SJSA1 (cell line): ENCODE results near the gene HIP1. TPM values are rescaled to one million over a fixed set of nuclear protein-coding genes. Genes with fewer than 3 reads are reported as not detected.
A peak's percentile ranks its signal among the peaks of the same experiment; 100 is the strongest.
"Not testable (repeated sequence)": the region's sequence is repeated elsewhere in the genome, so short reads cannot be mapped to it uniquely, and the experiment has no call there.

ENCODE experiments used
- DNase-seq, 2 experiments: peaks; one replicate each; pipeline ENCODE4 v3.0.0-alpha.2; 2015 to 2020; ENCODE audit warnings: low spot score in 2 of 2, low read depth in 1 of 2
- H3K27ac ChIP-seq: fragments of 250-450 bp; sonication (Bioruptor Pico); 2 replicates; pipeline ENCODE4 v1.5.1; 2020; ENCODE audit warnings: mild to moderate bottlenecking, moderate library complexity
- H3K27me3 ChIP-seq: fragments of 250-450 bp; sonication (Bioruptor Pico); replicated peaks from 2 replicates; pipeline ENCODE4 v1.5.1; 2020; ENCODE audit warnings: mild to moderate bottlenecking, moderate library complexity
- H3K36me3 ChIP-seq: fragments of 250-450 bp; sonication (Bioruptor Pico); 2 replicates; pipeline ENCODE4 v1.5.1; 2020; ENCODE audit warnings: mild to moderate bottlenecking
- H3K4me1 ChIP-seq: fragments of 250-450 bp; sonication (Bioruptor Pico); replicated peaks from 2 replicates; pipeline ENCODE4 v1.6.1; 2021; ENCODE audit warnings: mild to moderate bottlenecking
- H3K4me3 ChIP-seq: fragments of 250-450 bp; sonication (Bioruptor Pico); 2 replicates; pipeline ENCODE4 v1.5.1; 2020; ENCODE audit warnings: mild to moderate bottlenecking
- H3K9me3 ChIP-seq: fragments of 250-450 bp; sonication (Bioruptor Pico); replicated peaks from 2 replicates; pipeline ENCODE4 v1.5.1; 2020; ENCODE audit warnings: mild to moderate bottlenecking
- total RNA-seq: library from RNA; depleted of rRNA; stranded (reverse); fragments of >200 nt; shearing (Covaris generic); gene quantifications from 2 replicates; pipeline ENCODE4 v1.2.3, GENCODE V29; 2014

HIP1 gene
- total RNA-seq, 1 experiment from 2014 or later, result 24.7 TPM

DNA sequence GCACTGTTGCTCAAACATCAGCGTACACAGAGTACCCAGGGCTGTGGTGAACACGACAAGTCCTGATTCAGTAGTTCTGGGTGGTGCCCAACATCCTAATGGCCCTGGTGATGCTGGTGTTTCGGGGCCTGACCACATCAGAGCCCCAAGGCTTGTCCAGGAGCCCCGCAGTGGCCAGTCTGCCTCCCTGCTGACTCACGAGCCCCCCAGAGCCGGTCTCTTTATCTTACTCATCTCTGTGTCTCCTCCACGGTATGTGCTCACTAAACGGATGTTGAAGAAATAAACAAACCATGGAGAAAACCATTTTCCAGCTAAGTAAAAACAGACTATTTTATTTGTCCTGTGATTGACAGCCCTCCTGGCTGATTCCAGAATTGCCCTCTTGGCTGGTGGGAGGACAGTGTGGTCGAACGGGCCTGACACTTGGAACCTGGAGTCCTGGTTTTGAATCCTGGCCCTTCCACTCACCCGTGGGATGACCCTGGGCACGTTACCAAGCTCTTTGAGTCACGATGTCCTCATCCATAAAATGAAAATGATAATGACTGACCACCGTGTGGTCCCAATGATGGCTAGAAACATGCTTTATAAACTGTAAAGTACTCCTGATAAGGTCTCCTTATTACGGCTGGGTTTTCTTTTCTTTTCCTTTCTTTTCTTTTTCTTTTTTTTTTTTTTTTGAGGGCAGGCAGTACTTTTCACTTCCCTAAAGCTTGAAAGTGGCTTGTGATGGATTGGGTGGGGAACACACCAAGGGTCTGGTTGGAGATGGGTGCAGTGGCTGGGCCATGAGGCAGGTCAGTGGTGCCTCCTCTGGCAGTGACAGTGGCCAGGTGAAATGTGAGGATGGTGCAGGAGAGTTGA is 5.7 kb downstream of the HIP1 start:
- Histone ChIP-seq H3K4me3 (no peak overlapping the region), H3K9me3 (no peaks in the 10 kb centered on the region), H3K36me3 (no peaks in the 10 kb centered on the region), H3K27me3 (no peaks in the 10 kb centered on the region), H3K27ac (peak overlapping the region; percentile 89), H3K4me1 (peaks cover 53% of the 10 kb centered on the region)
- peak; percentile 96 to 97 for DNase-seq

DNA sequence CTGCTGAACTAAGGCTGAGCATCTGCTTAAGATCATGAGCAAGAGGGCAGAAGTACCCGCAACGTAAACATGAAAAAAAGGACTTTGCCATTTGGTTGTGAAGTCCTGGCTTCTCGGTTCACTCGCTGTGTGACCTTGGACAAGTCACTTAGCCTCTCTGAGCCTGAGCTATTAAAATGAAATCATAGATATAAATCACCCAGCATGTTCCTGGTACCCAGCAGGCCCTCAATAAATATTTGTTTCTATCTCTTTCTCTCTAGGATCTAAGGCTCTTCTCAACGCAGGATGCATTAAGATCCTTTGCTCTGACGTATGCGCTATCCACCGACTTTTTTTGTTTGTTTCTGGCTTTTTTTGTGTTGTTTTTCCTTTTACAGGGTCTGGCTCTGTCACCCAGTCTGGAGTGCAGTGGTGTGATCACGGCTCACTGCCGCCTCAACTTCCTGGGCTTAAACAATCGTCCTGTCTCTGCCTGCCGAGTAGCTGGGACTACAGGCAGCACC is 6.7 kb downstream of the HIP1 start:
- DNase-seq, result peak; percentile 66 to 74
- H3K27ac ChIP-seq, result peak overlapping the region; percentile 89
- no peak overlapping the region for H3K4me3 ChIP-seq

GRCh38 chr7:75729851-75730274 is 8.9 kb downstream of the HIP1 start:
- Histone ChIP-seq H3K9me3 (no peaks in the 10 kb centered on the region), H3K4me3 (no peak overlapping the region)
- DNase-seq, result no peak

More for the DNA sequence above, 6.7 kb downstream of the HIP1 start:
- H3K4me1 ChIP-seq, result peaks cover 50% of the 10 kb centered on the region
- no peaks in the 10 kb centered on the region for H3K9me3 ChIP-seq
- H3K36me3 ChIP-seq, result no peaks in the 10 kb centered on the region
- H3K27me3 ChIP-seq, result no peaks in the 10 kb centered on the region

DNA sequence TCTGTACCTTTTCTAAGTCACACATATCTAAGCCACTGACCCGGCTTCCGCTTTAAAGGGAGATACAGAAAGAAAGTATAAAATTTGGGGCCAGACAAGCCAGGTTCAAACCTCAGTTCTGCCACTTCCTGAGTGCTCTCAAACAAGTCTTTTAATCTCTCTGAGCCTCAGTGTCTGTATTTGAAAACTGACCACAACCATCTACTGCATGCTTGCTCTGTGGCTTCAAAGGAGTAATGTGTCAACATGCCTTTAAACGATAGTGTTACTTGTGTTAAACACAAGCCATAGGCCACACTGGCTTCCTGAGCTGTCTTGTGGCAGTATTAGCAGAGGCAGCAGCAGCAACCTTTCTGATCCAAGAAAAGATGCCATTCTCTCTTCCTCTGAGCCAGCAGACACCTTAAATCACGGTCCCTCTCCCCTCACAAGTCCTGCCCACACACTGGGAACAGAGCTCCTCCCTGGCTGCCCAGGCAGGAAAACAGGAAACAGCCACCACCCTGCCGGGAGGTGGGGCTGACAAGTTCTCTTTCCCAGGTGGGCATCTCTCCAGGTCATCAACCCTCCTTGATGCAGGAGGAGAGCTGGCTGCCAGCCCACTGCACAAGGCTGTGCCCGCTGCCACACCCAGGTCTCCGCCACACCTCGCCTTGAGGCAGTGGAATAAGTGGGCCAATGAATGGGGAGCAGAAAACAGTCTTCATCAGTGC is 10.7 kb downstream of the HIP1 start:
- DNase-seq, result peak in 1 of 2 experiments; percentile 59
- H3K27me3 ChIP-seq, result no peaks in the 10 kb centered on the region
- peaks cover 29% of the 10 kb centered on the region for H3K4me1 ChIP-seq
- H3K36me3 ChIP-seq, result no peaks in the 10 kb centered on the region
- peak overlapping the region; percentile 4; the same call in 1 of the 2 replicates for H3K27ac ChIP-seq
- H3K4me3 ChIP-seq, result no peak overlapping the region
- H3K9me3 ChIP-seq, result no peaks in the 10 kb centered on the region

More at GRCh38 chr7:75729851-75730274, 8.9 kb downstream of the HIP1 start:
- H3K4me1 ChIP-seq, result peaks cover 46% of the 10 kb centered on the region
- H3K27me3 ChIP-seq, result no peaks in the 10 kb centered on the region
- H3K36me3 ChIP-seq, result no peaks in the 10 kb centered on the region
- H3K27ac ChIP-seq, result no peak overlapping the region

- H3K9me3 ChIP-seq, H3K4me3 ChIP-seq, DNase-seq, H3K27me3 ChIP-seq, H3K36me3 ChIP-seq, H3K27ac ChIP-seq: not testable (repeated sequence)
- peaks cover 22% of the 10 kb centered on the region for H3K4me1 ChIP-seq
Measured at GRCh38 chr7:75727351-75727750, 11.4 kb downstream of the HIP1 start.

DNA sequence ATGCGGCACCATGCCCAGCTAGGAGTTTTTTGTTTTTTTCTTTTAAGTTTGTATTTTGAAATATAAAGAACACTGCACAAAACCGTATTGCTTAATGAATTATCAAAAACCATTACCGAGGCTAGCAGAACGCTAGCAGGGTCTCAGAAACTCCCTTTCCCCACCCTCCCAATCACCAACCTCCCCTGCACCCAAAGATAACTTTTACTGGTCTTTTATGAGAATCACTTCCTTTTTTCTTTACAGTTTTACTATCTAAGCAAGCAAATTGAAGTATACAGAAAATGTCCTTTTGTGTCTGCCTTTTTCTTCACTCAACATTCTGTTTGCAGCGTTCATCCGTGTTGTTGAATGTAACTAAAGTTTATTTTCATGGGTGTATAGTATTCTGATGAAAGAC is 13.4 kb downstream of the HIP1 start:
- Histone ChIP-seq H3K36me3 (no peaks in the 10 kb centered on the region), H3K4me1 (peaks cover 12% of the 10 kb centered on the region), H3K27ac (no peak overlapping the region), H3K4me3 (no peak overlapping the region), H3K9me3 (no peaks in the 10 kb centered on the region), H3K27me3 (no peaks in the 10 kb centered on the region)
- DNase-seq, result no peak

GRCh38 chr7:75723444-75723843 is 15.3 kb downstream of the HIP1 start:
- Histone ChIP-seq H3K27ac (no peak overlapping the region), H3K36me3 (no peaks in the 10 kb centered on the region; the same call in 1 of the 2 replicates), H3K4me1 (peaks cover 11% of the 10 kb centered on the region), H3K4me3 (no peak overlapping the region), H3K27me3 (no peaks in the 10 kb centered on the region), H3K9me3 (no peaks in the 10 kb centered on the region)
- no peak for DNase-seq

- H3K36me3 ChIP-seq, result no peaks in the 10 kb centered on the region; the same call in 1 of the 2 replicates
- DNase-seq, result no peak
- no peaks in the 10 kb centered on the region for H3K27me3 ChIP-seq
- peaks cover under 1% of the 10 kb centered on the region for H3K4me1 ChIP-seq
- H3K9me3 ChIP-seq, result no peaks in the 10 kb centered on the region
- H3K4me3 ChIP-seq, result no peak overlapping the region
- no peak overlapping the region for H3K27ac ChIP-seq
Measured at GRCh38 chr7:75722373-75722772, 16.4 kb downstream of the HIP1 start.

DNA sequence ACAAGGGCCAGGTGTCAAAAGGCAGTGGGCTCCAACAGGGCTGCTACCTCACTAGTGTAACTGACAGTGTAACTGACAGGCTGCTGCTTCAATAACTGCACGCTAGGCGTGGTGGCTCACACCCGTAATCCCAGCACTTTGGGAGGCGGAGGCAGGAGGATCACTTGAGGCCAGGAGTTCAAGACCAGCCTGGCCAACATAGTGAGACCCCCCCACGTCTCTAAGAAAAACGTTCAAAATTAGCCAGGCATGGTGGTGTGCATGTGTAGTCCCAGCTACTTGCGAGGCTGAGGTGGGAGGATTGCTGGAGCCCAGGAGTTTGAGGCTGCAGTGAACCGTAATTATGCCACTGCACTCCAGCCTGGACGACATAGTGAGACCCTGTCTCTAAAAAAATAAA is 16.8 kb downstream of the HIP1 start:
- H3K4me3 ChIP-seq, H3K4me1 ChIP-seq, H3K27me3 ChIP-seq, H3K9me3 ChIP-seq, H3K27ac ChIP-seq, DNase-seq, H3K36me3 ChIP-seq: not testable (repeated sequence)

GRCh38 chr7:75721426-75721825 is 17.3 kb downstream of the HIP1 start:
- Histone ChIP-seq H3K27ac (no peak overlapping the region), H3K4me3 (no peak overlapping the region), H3K9me3 (no peaks in the 10 kb centered on the region), H3K27me3 (no peaks in the 10 kb centered on the region), H3K4me1 (peaks cover 7% of the 10 kb centered on the region), H3K36me3 (no peaks in the 10 kb centered on the region; the same call in 1 of the 2 replicates)
- no peak for DNase-seq

GRCh38 chr7:75719626-75720025 is 19.1 kb downstream of the HIP1 start:
- H3K4me1 ChIP-seq, result peaks cover 7% of the 10 kb centered on the region
- no peaks in the 10 kb centered on the region for H3K27me3 ChIP-seq
- H3K4me3 ChIP-seq, result no peak overlapping the region
- no peak for DNase-seq
- no peak overlapping the region for H3K27ac ChIP-seq
- no peaks in the 10 kb centered on the region; the same call in 1 of the 2 replicates for H3K36me3 ChIP-seq
- H3K9me3 ChIP-seq, result no peaks in the 10 kb centered on the region

- no peak for DNase-seq
- H3K4me1 ChIP-seq, result peaks cover 7% of the 10 kb centered on the region
- no peak overlapping the region for H3K4me3 ChIP-seq
- no peak overlapping the region for H3K27ac ChIP-seq
- H3K9me3 ChIP-seq, result no peaks in the 10 kb centered on the region
- H3K36me3 ChIP-seq, result no peaks in the 10 kb centered on the region; the same call in 1 of the 2 replicates
- no peaks in the 10 kb centered on the region for H3K27me3 ChIP-seq
Measured at GRCh38 chr7:75718390-75719031, 20.2 kb downstream of the HIP1 start.

DNA sequence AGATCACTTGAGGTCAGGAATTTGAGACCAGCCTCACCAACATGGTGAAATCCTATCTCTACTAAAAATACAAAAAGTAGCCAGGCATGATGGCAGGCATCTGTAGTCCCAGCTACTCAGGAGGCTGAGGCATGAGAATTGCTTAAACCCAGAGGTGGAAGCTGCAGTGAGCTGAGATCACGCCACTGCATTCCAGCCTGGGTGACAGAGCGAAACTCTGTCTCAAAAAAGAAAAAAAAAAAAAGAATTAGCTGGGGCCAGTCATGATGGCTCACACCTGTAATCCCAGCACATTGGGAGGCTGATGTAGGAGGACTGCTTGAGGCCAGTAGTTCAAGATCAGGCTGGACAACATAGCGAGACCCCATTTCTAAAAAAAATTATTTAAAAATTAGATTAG is 21.0 kb downstream of the HIP1 start:
- H3K4me3 ChIP-seq, H3K27me3 ChIP-seq, H3K9me3 ChIP-seq, DNase-seq, H3K36me3 ChIP-seq, H3K27ac ChIP-seq: not testable (repeated sequence)
- H3K4me1 ChIP-seq, result peaks cover 11% of the 10 kb centered on the region
